Fibroblast of villous mesenchyme (primary cell): ENCODE measurements around the gene GALM. TPM values are rescaled to one million over a fixed set of nuclear protein-coding genes. Genes with fewer than 3 reads are reported as not detected.
"Not testable (repeated sequence)": the region's sequence is repeated elsewhere in the genome, so short reads cannot be mapped to it uniquely, and the experiment has no call there.

Experiments
- DNase-seq: peaks from one replicate; pipeline ENCODE4 v3.0.0-alpha.2; 2010; ENCODE audit warnings: low read depth
- H3K4me3 ChIP-seq: 2 replicates; pipeline ENCODE4 v1.5.1; 2011; ENCODE audit warnings: low read depth, mild to moderate bottlenecking, low read length
- total RNA-seq: library from RNA; depleted of rRNA; stranded (reverse); fragments of >200 nt; gene quantifications from 2 replicates; pipeline ENCODE4 v1.2.3, GENCODE V29; 2012
- TF ChIP-seq, protein P1 (sequence below): IDR thresholded peaks from 2 replicates; pipeline ENCODE4 v1.5.1; 2012; ENCODE audit warnings: low read depth, mild to moderate bottlenecking, low read length; ENCODE audit not compliant: insufficient read depth

The GALM gene
- total RNA-seq, 1 donor: 19.9 TPM

DNA sequence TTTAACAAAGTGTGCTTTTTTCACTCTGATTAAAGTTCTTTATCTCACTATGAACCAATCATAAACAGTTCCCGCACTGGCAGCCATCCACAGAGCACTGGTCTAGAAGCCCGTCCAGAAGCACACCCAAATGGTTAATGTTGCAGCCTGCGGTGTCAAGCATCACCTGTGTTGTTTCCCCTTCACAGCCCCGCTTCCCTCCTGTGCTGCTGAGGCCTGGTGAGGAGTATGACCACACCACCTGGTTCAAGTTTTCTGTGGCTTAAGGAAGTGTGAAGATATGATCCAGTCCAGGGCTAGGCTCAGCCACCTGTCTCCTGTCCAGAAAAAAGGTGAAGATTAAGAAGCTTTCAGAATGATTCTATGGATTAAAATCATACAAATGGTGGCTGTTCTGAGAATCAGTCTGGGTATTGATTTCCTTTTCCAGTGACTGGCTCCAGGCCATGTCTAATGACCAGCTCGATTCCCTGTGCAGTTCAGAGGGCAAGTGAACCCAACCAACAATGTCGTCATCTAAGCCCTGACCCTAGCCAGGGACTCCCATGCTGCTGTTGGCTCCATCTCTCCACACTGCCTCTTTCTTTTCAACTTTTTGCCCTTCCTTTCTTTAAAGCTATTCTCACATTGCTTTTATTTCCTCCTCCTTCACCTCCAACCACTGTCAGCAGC, 67.5 kb downstream of the GALM start:
- TF ChIP-seq, protein P1, sequence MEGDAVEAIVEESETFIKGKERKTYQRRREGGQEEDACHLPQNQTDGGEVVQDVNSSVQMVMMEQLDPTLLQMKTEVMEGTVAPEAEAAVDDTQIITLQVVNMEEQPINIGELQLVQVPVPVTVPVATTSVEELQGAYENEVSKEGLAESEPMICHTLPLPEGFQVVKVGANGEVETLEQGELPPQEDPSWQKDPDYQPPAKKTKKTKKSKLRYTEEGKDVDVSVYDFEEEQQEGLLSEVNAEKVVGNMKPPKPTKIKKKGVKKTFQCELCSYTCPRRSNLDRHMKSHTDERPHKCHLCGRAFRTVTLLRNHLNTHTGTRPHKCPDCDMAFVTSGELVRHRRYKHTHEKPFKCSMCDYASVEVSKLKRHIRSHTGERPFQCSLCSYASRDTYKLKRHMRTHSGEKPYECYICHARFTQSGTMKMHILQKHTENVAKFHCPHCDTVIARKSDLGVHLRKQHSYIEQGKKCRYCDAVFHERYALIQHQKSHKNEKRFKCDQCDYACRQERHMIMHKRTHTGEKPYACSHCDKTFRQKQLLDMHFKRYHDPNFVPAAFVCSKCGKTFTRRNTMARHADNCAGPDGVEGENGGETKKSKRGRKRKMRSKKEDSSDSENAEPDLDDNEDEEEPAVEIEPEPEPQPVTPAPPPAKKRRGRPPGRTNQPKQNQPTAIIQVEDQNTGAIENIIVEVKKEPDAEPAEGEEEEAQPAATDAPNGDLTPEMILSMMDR: no peak
- DNase-seq: no peak

DNA sequence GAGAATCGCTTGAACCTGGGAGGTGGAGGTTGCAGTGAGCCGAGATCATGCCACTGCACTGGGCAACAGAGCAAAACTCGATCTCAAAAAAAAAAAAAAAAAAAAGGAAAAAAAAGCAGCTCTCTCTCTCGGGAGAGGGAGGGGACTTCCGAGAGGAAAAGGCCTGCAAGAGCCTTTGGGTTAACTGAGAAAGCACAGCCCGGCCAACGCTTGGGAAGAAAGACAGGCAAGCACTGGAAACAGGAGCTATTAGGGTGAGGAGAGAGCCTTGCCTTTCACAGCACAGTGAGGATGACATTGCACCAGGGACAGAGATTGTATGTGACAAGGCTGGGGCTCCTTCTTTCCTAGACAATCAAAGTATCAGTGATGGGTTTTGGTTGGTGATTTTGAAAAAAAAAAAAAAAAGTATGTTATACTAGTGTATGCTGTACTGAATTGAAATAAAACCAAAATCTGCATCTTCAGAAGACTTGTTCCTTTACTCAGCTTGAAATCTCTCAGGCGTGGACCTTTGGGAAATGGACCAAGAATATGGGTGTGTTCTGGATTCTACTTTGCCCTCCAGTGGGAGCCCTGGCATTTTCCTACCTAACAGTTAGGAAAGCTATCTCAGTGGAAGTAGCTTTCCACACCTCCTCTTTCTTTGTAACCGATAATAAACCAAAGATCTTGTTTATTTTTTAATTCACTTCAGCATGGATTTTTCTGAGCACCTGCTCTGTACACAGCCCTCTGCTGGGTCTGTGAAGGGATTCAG, 68.6 kb downstream of the GALM start:
- TF ChIP-seq, protein P1: no peak
- DNase-seq: no peak
- no peak overlapping the region for H3K4me3 ChIP-seq

More for the DNA sequence above, 67.5 kb downstream of the GALM start:
- no peak overlapping the region for H3K4me3 ChIP-seq

DNA sequence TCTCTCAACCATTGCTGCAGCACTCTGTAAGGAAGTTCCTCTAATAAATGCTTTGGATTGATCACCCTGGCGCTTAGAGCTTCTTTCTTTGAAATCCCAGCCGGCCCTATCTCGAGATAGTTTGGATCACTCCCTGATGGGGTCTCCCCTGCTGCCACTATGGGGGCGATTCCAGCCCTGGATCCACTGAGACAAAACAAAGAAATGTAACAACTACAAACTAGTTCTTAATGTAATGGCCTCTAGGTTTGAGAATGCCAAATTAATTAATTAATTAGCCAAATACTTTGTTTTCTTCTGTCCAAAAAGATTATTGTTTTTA, 70.0 kb downstream of the GALM start:
- no peak overlapping the region for H3K4me3 ChIP-seq
- TF ChIP-seq, protein P1: no peak
- no peak for DNase-seq

DNA sequence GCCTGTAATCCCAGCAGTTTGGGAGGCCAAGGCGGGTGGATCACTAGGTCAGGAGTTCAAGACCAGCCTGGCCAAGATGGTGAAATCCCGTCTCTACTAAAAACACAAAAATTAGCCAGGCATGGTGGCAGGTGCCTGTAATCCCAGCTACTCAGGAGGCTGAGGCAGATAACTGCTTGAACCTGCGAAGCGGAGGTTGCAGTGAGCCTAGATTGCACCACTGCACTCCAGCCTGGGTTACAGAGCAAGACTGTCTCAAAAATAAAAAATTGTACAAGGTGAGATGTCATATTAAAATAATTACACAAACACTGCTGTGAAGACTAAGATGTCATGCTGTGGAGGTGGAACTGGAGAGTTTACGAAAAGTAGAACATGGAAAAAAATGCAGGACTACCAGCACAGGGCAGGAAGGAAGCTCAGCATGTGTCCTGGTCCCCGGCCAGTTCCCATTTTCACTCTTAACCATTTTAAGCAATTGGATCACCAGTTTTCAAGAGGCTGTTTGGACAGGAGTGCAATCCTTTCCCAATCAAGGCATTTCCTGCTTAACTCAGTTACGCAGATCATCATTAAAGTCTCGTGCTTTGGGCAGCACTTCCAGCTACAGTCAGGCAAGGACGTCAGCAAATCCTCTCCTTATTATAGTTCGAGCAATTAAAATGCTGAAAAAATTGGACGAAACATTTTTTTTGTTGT, 71.2 kb downstream of the GALM start:
- peak; percentile 47 for DNase-seq
- H3K4me3 ChIP-seq: not testable (repeated sequence)

DNA sequence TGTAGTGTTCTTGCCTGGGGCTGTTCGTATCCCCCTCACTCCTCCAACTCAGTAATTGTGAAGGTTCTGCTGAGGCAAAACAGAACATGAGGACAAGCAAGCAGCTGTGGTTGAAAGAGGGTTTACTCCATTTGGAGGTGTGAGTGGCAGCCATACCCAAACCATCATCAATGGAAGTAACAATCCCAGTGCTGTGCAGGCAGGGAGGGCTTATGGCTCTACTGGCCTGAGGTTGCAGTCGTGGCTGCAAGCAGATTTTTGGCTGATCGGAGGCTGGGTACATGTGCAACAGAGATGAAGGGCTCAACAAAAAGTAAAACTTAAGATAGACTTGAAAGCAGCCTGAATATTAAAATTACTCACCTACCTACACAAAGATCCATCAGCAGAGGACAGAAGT, 72.0 kb downstream of the GALM start:
- H3K4me3 ChIP-seq: no peak overlapping the region
- DNase-seq: no peak
- TF ChIP-seq, protein P1: no peak

DNA sequence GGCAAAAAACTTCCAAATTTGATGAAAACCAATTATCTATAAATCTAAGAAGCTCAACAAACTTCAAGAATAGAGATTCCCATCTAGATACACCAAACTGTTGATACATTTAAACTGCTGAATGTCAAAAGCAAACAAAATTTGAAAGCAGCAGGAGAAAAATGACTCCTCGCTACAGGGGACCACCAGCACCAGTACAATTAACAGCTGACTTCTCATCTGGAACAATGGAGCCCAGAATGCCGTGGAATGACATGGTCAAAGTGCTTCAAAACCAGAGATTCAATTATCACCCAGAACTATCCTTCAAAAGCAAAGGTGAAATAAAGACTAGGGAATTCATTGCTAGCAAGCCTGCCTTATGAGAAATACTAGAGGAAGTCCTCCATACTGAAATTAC, 73.6 kb downstream of the GALM start:
- no peak overlapping the region for H3K4me3 ChIP-seq
- TF ChIP-seq, protein P1: no peak
- DNase-seq: no peak
